GM10266 (cell line): ENCODE measurements around the gene TAS2R8.

ENCODE experiments used
- DNase-seq: peaks from one replicate; pipeline ENCODE4 v3.0.0; 2012; ENCODE audit errors: extremely low spot score
- CTCF ChIP-seq: IDR thresholded peaks from 2 replicates; pipeline ENCODE4 v1.5.1; 2012; ENCODE audit warnings: mild to moderate bottlenecking, low read depth; ENCODE audit not compliant: control insufficient read depth, insufficient read depth; ENCODE audit errors: missing control alignments

TAS2R8 gene, protein sequence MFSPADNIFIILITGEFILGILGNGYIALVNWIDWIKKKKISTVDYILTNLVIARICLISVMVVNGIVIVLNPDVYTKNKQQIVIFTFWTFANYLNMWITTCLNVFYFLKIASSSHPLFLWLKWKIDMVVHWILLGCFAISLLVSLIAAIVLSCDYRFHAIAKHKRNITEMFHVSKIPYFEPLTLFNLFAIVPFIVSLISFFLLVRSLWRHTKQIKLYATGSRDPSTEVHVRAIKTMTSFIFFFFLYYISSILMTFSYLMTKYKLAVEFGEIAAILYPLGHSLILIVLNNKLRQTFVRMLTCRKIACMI

GRCh38 chr12:10807186-10807585 is at the start of gene TAS2R8:
Gene TAS2R8, minus strand, starts transcription at chr12:10807286. Its CDS starts 306 bp downstream, at chr12:10806980.
- no peak for TF ChIP-seq CTCF
- DNase-seq, result no peak

GRCh38 chr12:10855807-10856206 is 48.7 kb upstream of the TAS2R8 start:
- TF ChIP-seq CTCF, result no peak
- DNase-seq, result no peak

- no peak for TF ChIP-seq CTCF
- DNase-seq, result no peak
Measured at GRCh38 chr12:10853776-10854175, 46.7 kb upstream of the TAS2R8 start.

DNA sequence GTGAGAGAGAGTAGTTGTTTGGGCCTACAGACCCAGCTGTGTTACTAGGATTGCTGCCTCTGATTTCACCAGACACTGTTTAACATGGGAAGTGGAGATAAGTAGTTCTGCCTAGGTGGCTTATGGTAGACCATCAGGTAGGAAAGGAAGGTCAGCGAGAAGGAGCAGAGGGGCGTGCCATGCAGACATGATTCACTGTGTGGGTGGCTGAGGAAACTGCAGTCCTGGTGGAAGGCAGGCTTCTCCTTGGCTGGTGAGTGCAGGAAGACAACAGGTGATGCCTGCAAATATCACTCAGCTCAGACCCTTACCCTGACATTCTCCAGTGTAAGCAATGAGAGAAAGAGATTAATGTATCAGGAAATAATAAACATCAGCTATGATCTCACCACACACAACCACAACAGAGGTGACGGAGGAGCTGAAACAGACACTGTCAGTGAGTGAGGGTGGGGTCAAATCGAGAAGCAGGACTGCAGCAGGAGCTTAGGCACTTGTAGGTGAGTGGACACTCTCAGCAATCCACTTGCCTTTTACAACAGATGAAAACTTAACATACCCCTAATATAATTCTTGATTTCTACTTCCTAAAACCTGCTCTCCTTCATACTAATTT is 44.3 kb upstream of the TAS2R8 start:
- no peak for TF ChIP-seq CTCF
- no peak for DNase-seq

DNA sequence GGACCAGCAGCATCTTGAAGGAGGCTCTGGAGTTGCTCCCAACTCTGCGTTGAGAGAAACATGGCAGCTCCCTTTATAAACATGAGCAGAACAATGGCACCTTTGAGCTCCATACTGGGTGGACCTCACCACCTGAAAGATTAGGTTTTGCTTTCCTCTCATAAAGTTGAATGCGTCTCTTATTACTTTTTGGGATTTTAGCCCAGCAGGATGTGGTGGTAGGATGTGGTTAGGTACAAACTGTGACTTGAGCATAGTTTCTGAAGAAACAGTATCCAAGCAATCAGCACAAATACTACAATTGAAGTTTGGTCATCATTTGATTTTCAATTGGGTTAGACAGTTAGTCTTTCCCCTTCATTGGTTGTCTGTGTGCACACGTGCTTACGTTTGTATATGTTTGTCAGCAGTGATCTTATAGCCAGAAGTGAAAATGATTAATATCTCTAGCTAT is 42.4 kb upstream of the TAS2R8 start, which contains the start of gene PRR4:
PRR4 (minus strand) TSS at position 51 of the 454 bp plus-strand sequence; CDS start at position 13, 38 bp downstream.
- DNase-seq, result no peak
- TF ChIP-seq CTCF, result no peak

GRCh38 chr12:10847744-10848143 is 40.7 kb upstream of the TAS2R8 start:
- no peak for DNase-seq
- no peak for TF ChIP-seq CTCF

- TF ChIP-seq CTCF, result no peak
- no peak for DNase-seq
Measured at GRCh38 chr12:10842862-10843261, 35.8 kb upstream of the TAS2R8 start.
